22Rv1 (cell line): ENCODE measurements around the gene CHIT1.

Source experiments
- H3K27ac ChIP-seq: fragments of 450-650 bp; 2 replicates; pipeline ENCODE4 v1.5.1; 2017
- ZFX ChIP-seq: fragments of 450-650 bp; IDR thresholded peaks from 2 replicates; pipeline ENCODE4 v1.6.1; 2017; ENCODE audit warnings: antibody characterized with exemption, borderline replicate concordance
- TF ChIP-seq, protein P1 (sequence below): fragments of 450-650 bp; IDR thresholded peaks from 2 replicates; pipeline ENCODE4 v1.5.1; 2017; ENCODE audit warnings: mild to moderate bottlenecking

Gene CHIT1

DNA sequence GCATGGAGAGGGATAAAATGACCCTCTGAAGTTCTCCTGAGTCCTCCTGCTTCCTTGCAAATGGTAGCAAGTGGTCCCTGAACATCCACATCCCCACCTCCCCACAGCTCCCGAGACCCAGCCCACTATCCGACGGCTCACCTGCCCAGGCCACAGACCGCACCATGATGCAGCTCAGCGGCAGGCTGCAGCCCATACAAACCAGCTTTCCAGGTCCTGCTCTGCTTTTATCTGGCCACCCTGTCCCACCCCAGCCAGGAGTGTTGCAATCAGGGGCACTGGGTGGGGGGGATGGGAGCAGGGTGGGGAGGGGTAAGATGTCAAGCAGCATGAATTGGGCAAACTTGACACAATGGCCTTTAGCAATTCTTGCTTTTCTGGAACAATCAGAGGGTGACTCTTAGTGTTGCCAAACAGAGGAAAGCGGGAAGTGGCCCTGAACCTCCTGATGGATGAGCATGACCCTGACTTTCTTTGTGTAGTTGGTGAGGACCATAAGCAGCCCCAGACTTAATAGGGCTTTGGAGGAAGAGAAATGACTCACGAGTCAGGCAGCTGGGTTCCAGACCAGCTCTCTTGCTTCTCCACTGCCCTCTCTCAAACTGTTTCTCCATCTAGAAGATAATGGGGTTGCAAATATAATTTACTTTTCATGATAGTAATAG lies at the start of gene CHIT1:
TSS of gene CHIT1 (minus strand) at position 203 of the 665 bp plus-strand sequence. CDS start at position 166, 37 bp downstream.
- H3K27ac ChIP-seq = no peak within 1 kb of the TSS
- no peak for TF ChIP-seq ZFX
- TF ChIP-seq, protein P1, sequence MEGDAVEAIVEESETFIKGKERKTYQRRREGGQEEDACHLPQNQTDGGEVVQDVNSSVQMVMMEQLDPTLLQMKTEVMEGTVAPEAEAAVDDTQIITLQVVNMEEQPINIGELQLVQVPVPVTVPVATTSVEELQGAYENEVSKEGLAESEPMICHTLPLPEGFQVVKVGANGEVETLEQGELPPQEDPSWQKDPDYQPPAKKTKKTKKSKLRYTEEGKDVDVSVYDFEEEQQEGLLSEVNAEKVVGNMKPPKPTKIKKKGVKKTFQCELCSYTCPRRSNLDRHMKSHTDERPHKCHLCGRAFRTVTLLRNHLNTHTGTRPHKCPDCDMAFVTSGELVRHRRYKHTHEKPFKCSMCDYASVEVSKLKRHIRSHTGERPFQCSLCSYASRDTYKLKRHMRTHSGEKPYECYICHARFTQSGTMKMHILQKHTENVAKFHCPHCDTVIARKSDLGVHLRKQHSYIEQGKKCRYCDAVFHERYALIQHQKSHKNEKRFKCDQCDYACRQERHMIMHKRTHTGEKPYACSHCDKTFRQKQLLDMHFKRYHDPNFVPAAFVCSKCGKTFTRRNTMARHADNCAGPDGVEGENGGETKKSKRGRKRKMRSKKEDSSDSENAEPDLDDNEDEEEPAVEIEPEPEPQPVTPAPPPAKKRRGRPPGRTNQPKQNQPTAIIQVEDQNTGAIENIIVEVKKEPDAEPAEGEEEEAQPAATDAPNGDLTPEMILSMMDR = no peak

DNA sequence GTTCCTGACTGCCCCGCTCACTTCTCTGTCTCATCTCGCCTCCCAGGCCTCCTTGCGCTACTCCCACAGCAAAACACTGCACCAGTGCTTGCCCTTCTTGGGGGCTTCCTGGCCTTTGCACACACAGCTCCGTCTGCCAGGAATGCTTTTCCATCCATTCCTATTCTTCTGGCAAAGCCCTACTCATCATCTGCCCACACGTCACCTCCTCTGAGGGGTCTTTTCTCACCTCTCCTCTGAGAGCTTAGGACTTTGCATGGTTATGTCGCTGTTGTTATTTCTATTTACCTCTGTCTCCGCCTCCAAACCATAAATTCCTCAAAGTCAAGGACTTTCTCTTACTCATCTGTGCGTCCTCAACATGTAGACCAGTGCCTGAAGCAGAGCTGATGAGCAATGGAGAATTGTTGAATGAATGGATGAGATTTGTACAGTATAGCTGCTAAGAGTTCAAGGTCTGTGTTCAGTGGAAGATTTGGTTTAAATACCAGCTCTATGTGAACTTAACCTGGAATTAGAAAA lies 49.5 kb upstream of the CHIT1 start:
- no peak overlapping the region for H3K27ac ChIP-seq
- TF ChIP-seq, protein P1 = no peak
- no peak for TF ChIP-seq ZFX

DNA sequence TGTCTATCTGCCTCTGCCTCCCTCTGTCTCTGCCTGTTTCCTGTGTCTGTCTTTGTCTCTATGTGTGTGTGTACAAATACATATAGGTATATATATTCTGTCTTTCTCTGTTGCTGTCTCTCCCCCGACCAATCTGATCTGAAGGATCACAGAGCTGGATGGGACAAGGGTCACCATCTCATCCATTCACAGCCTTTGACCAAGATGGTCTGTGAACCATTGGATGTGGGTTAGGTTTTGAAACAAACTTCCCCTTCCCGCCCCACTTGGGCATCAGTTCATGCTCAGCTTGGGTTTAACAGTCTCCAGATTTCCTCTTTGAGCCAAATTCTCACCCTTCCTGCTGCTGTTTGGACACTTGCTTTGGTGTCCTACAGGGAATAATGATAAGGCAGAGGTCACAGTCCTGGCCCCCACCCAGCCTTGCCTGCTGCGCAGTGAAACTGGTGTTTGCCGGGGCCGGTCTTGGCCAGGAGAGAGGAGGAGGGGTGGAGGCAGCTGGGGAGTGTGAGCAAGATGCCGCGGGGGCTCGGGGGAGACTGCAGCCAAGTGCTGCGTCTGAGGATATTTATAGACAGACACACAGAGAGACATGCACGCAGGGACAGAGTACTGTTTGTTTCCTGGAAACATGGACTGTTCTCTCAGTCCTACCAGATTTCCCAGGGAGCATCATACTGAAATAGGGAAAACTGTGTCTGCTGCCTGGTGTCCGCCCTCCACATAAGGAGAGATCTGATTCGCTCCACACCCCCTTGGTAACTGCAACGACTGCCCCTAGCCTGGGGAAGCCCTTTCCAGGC lies 48.8 kb upstream of the CHIT1 start:
- H3K27ac ChIP-seq = no peak overlapping the region

DNA sequence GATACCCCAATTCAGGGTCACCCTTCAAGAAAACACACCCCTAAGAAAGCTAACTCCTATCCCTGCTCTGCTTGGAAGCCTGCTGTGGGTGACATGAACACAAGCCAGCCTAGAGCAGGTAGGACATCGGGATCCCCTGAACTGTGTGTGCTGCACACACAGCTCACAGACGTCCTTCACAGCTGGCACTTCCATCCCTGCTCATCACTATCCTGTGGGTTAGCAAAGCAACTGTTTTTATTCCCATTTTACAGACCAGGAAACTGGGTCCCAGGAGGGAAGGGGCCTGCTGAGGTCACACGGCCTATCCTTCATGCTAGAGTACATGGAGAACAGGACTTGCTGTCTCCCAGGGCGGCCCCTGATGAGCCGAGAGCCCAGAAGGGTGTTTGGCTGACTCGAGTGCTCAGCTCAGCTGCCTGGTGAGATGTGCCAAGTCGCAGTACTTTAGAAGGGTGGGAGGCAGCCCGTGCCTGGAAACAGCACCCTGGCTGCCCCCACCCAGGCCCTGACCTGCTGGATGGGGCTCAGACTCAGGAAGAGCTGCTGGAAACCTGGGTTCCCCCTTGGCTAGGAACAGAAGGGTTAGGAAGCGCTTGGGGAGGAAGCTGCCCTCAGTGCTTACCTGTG lies 47.6 kb upstream of the CHIT1 start:
- no peak overlapping the region for H3K27ac ChIP-seq

More for the DNA sequence above, 48.8 kb upstream of the CHIT1 start:
- no peak for TF ChIP-seq ZFX
- TF ChIP-seq, protein P1 = no peak

DNA sequence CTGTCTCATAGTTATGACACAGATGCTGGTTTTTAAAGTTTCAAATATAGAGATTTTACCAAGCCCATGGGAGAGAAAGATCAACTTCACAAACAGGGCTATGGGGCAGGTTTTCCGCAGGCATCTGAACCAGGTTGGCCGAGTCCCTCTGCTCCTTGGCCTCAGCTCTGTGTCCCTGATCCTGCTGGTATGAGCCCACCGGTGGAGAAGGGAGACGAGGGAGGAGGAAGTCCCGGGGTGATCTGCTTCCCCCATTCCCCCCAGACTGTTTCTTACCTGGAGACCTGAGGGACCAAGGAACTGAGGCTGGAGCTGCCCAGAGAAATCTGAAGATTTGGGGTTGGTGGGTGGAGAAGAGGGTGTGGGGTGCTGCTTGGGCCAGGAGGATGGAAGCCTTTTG lies 46.9 kb upstream of the CHIT1 start:
- no peak overlapping the region for H3K27ac ChIP-seq
- TF ChIP-seq, protein P1 = no peak
- no peak for TF ChIP-seq ZFX

More for the DNA sequence above, 47.6 kb upstream of the CHIT1 start:
- TF ChIP-seq, protein P1 = no peak
- no peak for TF ChIP-seq ZFX

DNA sequence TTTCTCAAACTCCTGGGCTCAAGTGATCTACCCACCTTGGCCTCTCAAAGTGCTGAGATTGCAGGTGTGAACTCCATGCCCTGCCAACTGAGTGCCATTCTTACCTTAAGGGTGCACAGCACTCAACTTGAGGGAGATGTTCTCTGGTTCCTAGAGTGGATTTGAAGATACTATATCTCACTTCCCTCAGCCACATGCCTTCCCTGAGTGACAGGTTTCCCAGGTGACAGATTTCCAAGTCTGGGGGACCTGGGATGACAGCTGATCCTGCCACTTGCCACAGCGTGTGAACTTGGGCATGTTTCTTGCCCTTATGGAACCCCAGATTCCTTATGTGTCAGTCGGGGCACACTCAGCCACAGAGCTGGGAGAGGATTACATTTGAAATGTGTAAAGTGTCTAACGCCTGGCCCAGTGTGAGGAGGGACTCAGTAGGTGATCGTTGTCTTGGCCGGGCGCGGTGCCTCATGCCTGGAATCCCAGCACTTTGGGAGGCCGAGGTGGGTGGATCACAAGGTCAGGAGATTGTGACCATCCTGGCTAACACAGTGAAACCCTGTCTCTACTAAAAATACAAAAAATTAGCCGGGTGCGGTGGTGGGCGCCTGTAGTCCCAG lies 46.3 kb upstream of the CHIT1 start:
- no peak for TF ChIP-seq ZFX
- TF ChIP-seq, protein P1 = no peak

More for the DNA sequence above, 46.3 kb upstream of the CHIT1 start:
- no peak overlapping the region for H3K27ac ChIP-seq
